Measurements from ENCODE around the gene CHST1.

DNA sequence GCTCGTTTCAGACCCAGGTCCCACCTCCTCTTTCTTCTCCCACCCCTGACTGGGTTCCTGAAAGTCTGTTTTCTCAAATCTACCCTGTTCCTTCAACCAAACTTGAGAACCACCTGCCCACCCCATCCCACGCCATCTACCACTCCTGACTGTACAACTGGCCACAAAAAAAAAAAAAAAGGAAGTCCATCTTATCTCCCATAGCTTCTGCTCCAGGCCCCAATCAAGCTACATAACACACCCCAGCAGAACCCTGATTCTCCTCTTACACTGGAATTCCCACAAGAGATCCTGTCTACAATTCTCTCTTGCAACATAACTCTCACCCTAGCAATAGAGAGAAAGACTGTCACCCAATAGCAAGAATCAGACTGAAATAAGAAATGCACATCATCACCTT lies 39.2 kb upstream of the CHST1 start:
- TF ChIP-seq TOX (CRISPR knock-in tag; IDR thresholded peaks at IDR 0.05; ENCODE audit: borderline replicate concordance) (no peak), CSDC2 (CRISPR knock-in tag; IDR thresholded peaks at IDR 0.05) (no peak)
